HepG2 (cell line): ENCODE measurements around the gene HACD1. TPM values are rescaled to one million over a fixed set of nuclear protein-coding genes. Genes with fewer than 3 reads are reported as not detected.

Source experiments
- EP300 ChIP-seq, 3 experiments: sonication (generic) in 1 of 3; formaldehyde crosslinking in 1 of 3; IDR thresholded peaks; 2 replicates each; pipeline versions ENCODE4 v1.5.1 to v1.6.1; 2011 to 2020; ENCODE audit warnings: low read depth in 2 of 3, low read length in 2 of 3, borderline replicate concordance in 1 of 3, improper control_type of control experiment in 1 of 3, mild to moderate bottlenecking in 1 of 3, missing genetic modification reagents in 1 of 3, moderate library complexity in 1 of 3
- FOSL1 ChIP-seq: sonication (generic); formaldehyde crosslinking; IDR thresholded peaks from 2 replicates; pipeline ENCODE4 v1.9.0; 2021; ENCODE audit warnings: missing genetic modification reagents, borderline replicate concordance
- HMGXB3 ChIP-seq: sonication (generic); formaldehyde crosslinking; IDR thresholded peaks from 2 replicates; pipeline ENCODE4 v1.4.0; 2020; ENCODE audit warnings: missing genetic modification reagents, borderline replicate concordance
- JUNB ChIP-seq: sonication (generic); formaldehyde crosslinking; IDR thresholded peaks from 2 replicates; pipeline ENCODE4 v1.8.0; 2022; ENCODE audit warnings: missing genetic modification reagents, mild to moderate bottlenecking, borderline replicate concordance
- MAFF ChIP-seq: IDR thresholded peaks from 2 replicates; pipeline ENCODE4 v1.6.1; 2011; ENCODE audit warnings: low read depth, low read length, improper control_type of control experiment
- MAX ChIP-seq: IDR thresholded peaks from 2 replicates; pipeline ENCODE4 v1.6.1; 2012; ENCODE audit warnings: inconsistent platforms
- MTA1 ChIP-seq: sonication (generic); formaldehyde crosslinking; IDR thresholded peaks from 2 replicates; pipeline ENCODE4 v1.4.0; 2020; ENCODE audit warnings: missing genetic modification reagents, mild to moderate bottlenecking, borderline replicate concordance
- NFRKB ChIP-seq: fragments of 450-650 bp; IDR thresholded peaks from 2 replicates; pipeline ENCODE4 v1.6.1; 2017
- PATZ1 ChIP-seq: sonication (generic); formaldehyde crosslinking; IDR thresholded peaks from 2 replicates; pipeline ENCODE4 v1.4.0; 2020; ENCODE audit warnings: missing genetic modification reagents
- RXRB ChIP-seq: IDR thresholded peaks from 2 replicates; pipeline ENCODE4 v1.6.1; 2016; ENCODE audit warnings: borderline replicate concordance, missing genetic modification reagents, missing compliant biosample characterization
- TBP ChIP-seq: sonication (generic); formaldehyde crosslinking; IDR thresholded peaks from 2 replicates; pipeline ENCODE4 v1.5.0; 2020; ENCODE audit warnings: missing genetic modification reagents
- TSC22D2 ChIP-seq: sonication (generic); formaldehyde crosslinking; IDR thresholded peaks from 2 replicates; pipeline ENCODE4 v1.5.1; 2020; ENCODE audit warnings: missing genetic modification reagents, mild to moderate bottlenecking, borderline replicate concordance
- XBP1 ChIP-seq: sonication (generic); formaldehyde crosslinking; IDR thresholded peaks from 2 replicates; pipeline ENCODE4 v1.5.0; 2020; ENCODE audit warnings: missing genetic modification reagents
- ZBTB20 ChIP-seq: sonication (generic); formaldehyde crosslinking; IDR thresholded peaks from 2 replicates; pipeline ENCODE4 v1.8.1; 2023; ENCODE audit warnings: missing genetic modification reagents, low read depth, mild to moderate bottlenecking, borderline replicate concordance
- ZMYM4 ChIP-seq: sonication (generic); formaldehyde crosslinking; IDR thresholded peaks from 2 replicates; pipeline ENCODE4 v1.8.1; 2023; ENCODE audit warnings: mild to moderate bottlenecking, missing genetic modification reagents
- ZNF234 ChIP-seq: sonication (generic); formaldehyde crosslinking; conservative IDR thresholded peaks from 2 replicates; pipeline ENCODE4 v1.5.1; 2020; ENCODE audit warnings: mild to moderate bottlenecking, missing genetic modification reagents
- ZNF317 ChIP-seq: sonication (generic); formaldehyde crosslinking; IDR thresholded peaks from 2 replicates; pipeline ENCODE4 v1.5.0; 2020; ENCODE audit warnings: mild to moderate bottlenecking, missing genetic modification reagents
- ZNF382 ChIP-seq: sonication (generic); formaldehyde crosslinking; IDR thresholded peaks from 2 replicates; pipeline ENCODE4 v1.5.0; 2020; ENCODE audit warnings: missing genetic modification reagents, mild to moderate bottlenecking, borderline replicate concordance
- ZNF607 ChIP-seq: sonication (generic); formaldehyde crosslinking; IDR thresholded peaks from 2 replicates; pipeline ENCODE4 v1.5.1; 2020; ENCODE audit warnings: missing genetic modification reagents, mild to moderate bottlenecking, borderline replicate concordance
- ZNF740 ChIP-seq: sonication (generic); formaldehyde crosslinking; IDR thresholded peaks from 2 replicates; pipeline ENCODE4 v1.4.0; 2020; ENCODE audit warnings: missing genetic modification reagents
- ZNF766 ChIP-seq: sonication (generic); formaldehyde crosslinking; IDR thresholded peaks from 2 replicates; pipeline ENCODE4 v1.5.0; 2020; ENCODE audit warnings: missing genetic modification reagents, borderline replicate concordance
- ZNF788 ChIP-seq: sonication (generic); formaldehyde crosslinking; IDR thresholded peaks from 2 replicates; pipeline ENCODE4 v1.5.0; 2020; ENCODE audit warnings: mild to moderate bottlenecking, missing genetic modification reagents, borderline replicate concordance
- polyA plus RNA-seq, 8 experiments: library from polyadenylated mRNA; depleted of rRNA in 3 of 8; stranded (reverse) in 7 of 8; unstranded in 1 of 8; fragments of >200 nt; fragmentation: Illumina TruSeq in 4 of 8; extraction: Trizol in 4 of 8; gene quantifications; 2 replicates each; pipeline versions ENCODE4 v1.2.1 to v1.2.3, GENCODE V29; 2011 to 2016; ENCODE audit warnings: low read depth in 4 of 8, missing spikeins in 1 of 8, mixed read lengths in 1 of 8; ENCODE audit not compliant: insufficient read depth in 1 of 8
- total RNA-seq, 5 experiments: library from RNA; depleted of rRNA; stranded (reverse); fragments of >200 nt; fragmentation: Illumina TruSeq; extraction: Trizol; gene quantifications; 2 replicates each; pipeline ENCODE4 v1.2.3, GENCODE V29; 2016; ENCODE audit warnings: low read depth in 1 of 5

Gene HACD1
- total and polyA plus RNA-seq, 2 of the 13 experiments (the other 11 are each of a cell fraction or from before 2014, with no cell fraction given): 43.4 to 47.6 TPM

- TF ChIP-seq HMGXB3 (peak; percentile 24; the same call in 1 of the 2 replicates), NFRKB (no peak), EP300 (IDR thresholded peaks at IDR 0.05; ENCODE audit: low read depth in 2 of 2, low read length in 2 of 2) (no peak), EP300 (CRISPR knock-in tag; IDR thresholded peaks at IDR 0.05; ENCODE audit: borderline replicate concordance) (no peak), ZMYM4 (CRISPR knock-in tag) (peak; percentile 20; the same call in 1 of the 2 replicates), ZNF607 (0 out of 2 replicates have a peak, but pooled peaks have one; percentile 42), JUNB (CRISPR knock-in tag) (no peak), ZNF766 (0 out of 2 replicates have a peak, but pooled peaks have one; percentile 33), ZBTB20 (CRISPR knock-in tag) (0 out of 2 replicates have a peak, but pooled peaks have one; percentile 31), ZNF234 (no peak), TSC22D2 (CRISPR knock-in tag) (no peak), ZNF382 (CRISPR knock-in tag) (no peak), RXRB (CRISPR knock-in tag) (no peak), TBP (CRISPR knock-in tag) (no peak), MTA1 (CRISPR knock-in tag) (no peak), XBP1 (CRISPR knock-in tag) (no peak), MAX (peak; percentile 65), MAFF (no peak), FOSL1 (no peak), ZNF788 (CRISPR knock-in tag) (no peak), ZNF317 (CRISPR knock-in tag) (0 out of 2 replicates have a peak, but pooled peaks have one; percentile 25), ZNF740 (CRISPR knock-in tag) (no peak), PATZ1 (CRISPR knock-in tag) (0 out of 2 replicates have a peak, but pooled peaks have one; percentile 7)
Measured at GRCh38 chr10:17643755-17644484, 26.7 kb upstream of the HACD1 start, which contains the start of gene STAM (continued).
